Thyroid gland (tissue), 4 donors: ENCODE data around the gene TMEM196. TPM values are rescaled to one million over a fixed set of nuclear protein-coding genes. Genes with fewer than 3 reads are reported as not detected.

ENCODE experiments used
- DNase-seq, 2 donors: peaks; one replicate each; pipeline ENCODE4 v3.0.0-alpha.2; 2019
- H3K27ac ChIP-seq, 3 donors: fragments of 200-600 bp; sonication (generic); 1 replicate in 2 of 3; 2 replicates in 1 of 3; pipeline ENCODE4 v1.5.1; 2016 to 2019; ENCODE audit warnings: mild to moderate bottlenecking in 1 of 3, moderate library complexity in 1 of 3
- H3K27me3 ChIP-seq: fragments of 200-600 bp; sonication (generic); one replicate; pipeline ENCODE4 v1.5.1; 2019
- H3K36me3 ChIP-seq, 2 donors: fragments of 200-600 bp; sonication (generic); one replicate each; pipeline ENCODE4 v1.5.1; 2016 to 2019
- H3K4me1 ChIP-seq, 2 donors: fragments of 200-600 bp; sonication (generic); one replicate each; pipeline ENCODE4 v1.5.1; 2017 to 2019
- H3K4me3 ChIP-seq, 3 donors: fragments of 200-600 bp; sonication (generic); replicated peaks in 1 of 3; 1 replicate in 2 of 3; 2 replicates in 1 of 3; pipeline ENCODE4 v1.5.1; 2016; ENCODE audit warnings: mild to moderate bottlenecking in 1 of 3
- H3K9me3 ChIP-seq: fragments of 200-600 bp; sonication (generic); one replicate; pipeline ENCODE4 v1.5.1; 2017
- CTCF ChIP-seq, 6 experiments: fragments of 200-600 bp in 3 of 6; fragments of 450-650 bp in 3 of 6; sonication (generic) in 3 of 6; IDR thresholded peaks; one replicate each; pipeline ENCODE4 v1.5.1; 2016 to 2019; ENCODE audit warnings: antibody characterized with exemption in 6 of 6, mild to moderate bottlenecking in 2 of 6, inconsistent platforms in 1 of 6, moderate library complexity in 1 of 6
- POLR2A ChIP-seq, 2 donors: fragments of 450-650 bp; IDR thresholded peaks; one replicate each; pipeline ENCODE4 v1.6.1; 2017; ENCODE audit warnings: antibody characterized with exemption in 2 of 2, mild to moderate bottlenecking in 2 of 2, moderate library complexity in 1 of 2
- WGBS, 2 donors: methylation state at CpG; one replicate each; pipeline ENCODE4 v1.1.5; 2017; 5-methylcytosine and 5-hydroxymethylcytosine counted together
- intact Hi-C: fragments of 100-400 bp; cut with DNase I; formaldehyde crosslinking; loops from one replicate; pipeline ENCODE4 v1.15.1; 2023
- microRNA-seq: library from miRNA; unstranded; fragments of <30 nt; microRNA quantifications from one replicate; pipeline ENCODE4, GENCODE V29; 2016
- small RNA-seq: library from RNA; depleted of rRNA; stranded (forward); fragments of <200 nt; gene quantifications from one replicate; pipeline ENCODE3, GENCODE V24; 2016
- total RNA-seq, 4 donors: library from RNA; depleted of rRNA; stranded (reverse); fragments of >200 nt; gene quantifications; one replicate each; pipeline ENCODE4 v1.2.3, GENCODE V29; 2016

The TMEM196 gene
- total RNA-seq, 4 donors from 2014 or later: not detected

DNA sequence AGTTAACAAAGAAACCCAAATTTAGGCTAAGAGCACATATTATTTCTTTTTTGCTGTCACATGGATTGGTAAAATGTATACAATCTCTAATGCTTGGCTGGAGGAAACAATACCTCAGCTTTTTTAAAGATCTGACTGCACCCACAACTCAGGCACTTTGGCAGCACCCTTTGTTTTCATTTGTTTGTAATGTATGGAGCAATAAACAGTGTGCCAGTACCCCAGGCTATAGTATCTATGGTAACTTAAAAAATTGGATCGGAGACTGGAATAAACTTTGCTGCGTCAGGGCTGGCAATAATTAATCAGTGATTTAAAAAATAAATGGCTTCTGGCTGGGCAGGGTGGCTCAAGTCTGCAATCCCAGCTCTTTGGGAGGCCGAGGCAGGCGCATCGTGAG lies 91.8 kb downstream of the TMEM196 start:
- no peaks in the 10 kb centered on the region for H3K27me3 ChIP-seq
- TF ChIP-seq POLR2A (IDR thresholded peaks at IDR 0.05) (no peak), CTCF (IDR thresholded peaks at IDR 0.05) (no peak)
- H3K27ac ChIP-seq: no peak overlapping the region
- intact Hi-C loops: no loop called here
- DNase-seq: no peak
- H3K9me3 ChIP-seq: no peaks in the 10 kb centered on the region
- H3K4me3 ChIP-seq: no peak overlapping the region
- no peaks in the 10 kb centered on the region for H3K36me3 ChIP-seq
- 87 to 91% methylated on average over 5 of the region's 5 CpGs for WGBS, 2 donors
- H3K4me1 ChIP-seq: no peaks in the 10 kb centered on the region

GRCh38 chr7:19677180-19677579 lies 96.2 kb downstream of the TMEM196 start:
- no peaks in the 10 kb centered on the region for H3K4me1 ChIP-seq
- no peaks in the 10 kb centered on the region for H3K36me3 ChIP-seq
- WGBS, 2 donors: 68 to 70% methylated on average over 2 of the region's 2 CpGs
- no peaks in the 10 kb centered on the region for H3K9me3 ChIP-seq
- TF ChIP-seq CTCF (IDR thresholded peaks at IDR 0.05): no peak
- TF ChIP-seq POLR2A (IDR thresholded peaks at IDR 0.05): no peak
- intact Hi-C loops: no loop called here
- no peak overlapping the region for H3K27ac ChIP-seq
- H3K4me3 ChIP-seq: no peak overlapping the region
- no peak for DNase-seq
- no peaks in the 10 kb centered on the region for H3K27me3 ChIP-seq

- H3K9me3 ChIP-seq: no peaks in the 10 kb centered on the region
- intact Hi-C loops: no loop called here
- no peaks in the 10 kb centered on the region for H3K27me3 ChIP-seq
- H3K27ac ChIP-seq: no peak overlapping the region
- no peak overlapping the region for H3K4me3 ChIP-seq
- 78 to 84% methylated on average over 1 of the region's 1 CpG for WGBS, 2 donors
- no peaks in the 10 kb centered on the region for H3K36me3 ChIP-seq
- DNase-seq: no peak
- TF ChIP-seq POLR2A (IDR thresholded peaks at IDR 0.05) (no peak), CTCF (IDR thresholded peaks at IDR 0.05) (no peak)
- no peaks in the 10 kb centered on the region for H3K4me1 ChIP-seq
Observed at GRCh38 chr7:19675816-19676215, 97.6 kb downstream of the TMEM196 start.

GRCh38 chr7:19674266-19674960 lies 99.0 kb downstream of the TMEM196 start:
- Histone ChIP-seq H3K27me3 (no peaks in the 10 kb centered on the region), H3K4me3 (no peak overlapping the region), H3K9me3 (no peaks in the 10 kb centered on the region), H3K36me3 (no peaks in the 10 kb centered on the region), H3K4me1 (no peaks in the 10 kb centered on the region), H3K27ac (no peak overlapping the region)
- WGBS, 2 donors: 70 to 81% methylated on average over 5 of the region's 5 CpGs
- no peak for TF ChIP-seq CTCF (IDR thresholded peaks at IDR 0.05)
- no peak for TF ChIP-seq POLR2A (IDR thresholded peaks at IDR 0.05)
- intact Hi-C loops: no loop called here
- DNase-seq: no peak

- no peaks in the 10 kb centered on the region for H3K36me3 ChIP-seq
- WGBS, 2 donors: 91 to 97% methylated on average over 1 of the region's 1 CpG
- no peaks in the 10 kb centered on the region for H3K9me3 ChIP-seq
- no peaks in the 10 kb centered on the region for H3K27me3 ChIP-seq
- intact Hi-C loops: no loop called here
- no peak overlapping the region for H3K4me3 ChIP-seq
- H3K4me1 ChIP-seq: no peaks in the 10 kb centered on the region
- H3K27ac ChIP-seq: no peak overlapping the region
- no peak for DNase-seq
- no peak for TF ChIP-seq CTCF (IDR thresholded peaks at IDR 0.05)
- no peak for TF ChIP-seq POLR2A (IDR thresholded peaks at IDR 0.05)
Observed at GRCh38 chr7:19670806-19671205, 102.6 kb downstream of the TMEM196 start.

Small RNA genes lying within 50 kb of the gene (microRNA-seq; reads per million reads assigned to microRNA genes)
- gene MIR3146: not detected

Small RNA genes lying within 50 kb of the gene (small RNA-seq; reads per million reads assigned to genes)
- gene MIR3146: not detected

Other genes with a start within 250 kb of the TMEM196 start
- 10 to 100 TPM; 12.7 to 17.2 (median 15.4) TPM for gene POLR1F, start 64.6 kb downstream of the TMEM196 start, total RNA-seq